K562 (cell line): ENCODE results near the gene COL6A1. TPM values are rescaled to one million over a fixed set of nuclear protein-coding genes. Genes with fewer than 3 reads are reported as not detected.

Experiments
- polyA plus RNA-seq, 8 experiments: library from polyadenylated mRNA; depleted of rRNA in 4 of 8; stranded (reverse) in 5 of 8; unstranded in 3 of 8; fragments of >200 nt; fragmentation: Nextera tagmentation in 2 of 8; fragmentation: Illumina TruSeq in 1 of 8; extraction: Ambion mirVana in 2 of 8; extraction: Trizol in 1 of 8; gene quantifications; 2 replicates each; pipeline versions ENCODE4 v1.2.1 to v1.2.3, GENCODE V29; 2011 to 2014; ENCODE audit warnings: inconsistent platforms in 1 of 8, missing spikeins in 1 of 8
- total RNA-seq, 7 experiments: library from RNA; depleted of rRNA in 6 of 7; stranded (reverse); fragments of >200 nt in 6 of 7; fragmentation: Illumina TruSeq in 2 of 7; extraction: Trizol in 2 of 7; gene quantifications; 2 replicates each; pipeline versions ENCODE4 v1.2.1 to v1.2.3, GENCODE V29; 2011 to 2021; ENCODE audit warnings: low replicate concordance in 1 of 7
- TF ChIP-seq, protein P1 (sequence below): sonication (generic); formaldehyde crosslinking; IDR thresholded peaks from 2 replicates; pipeline ENCODE4 v1.8.0; 2022; ENCODE audit warnings: mild to moderate bottlenecking, missing genetic modification reagents, borderline replicate concordance
- TF ChIP-seq, protein P2 (sequence below): sonication (generic); formaldehyde crosslinking; IDR thresholded peaks from 2 replicates; pipeline ENCODE4 v1.8.0; 2022; ENCODE audit warnings: mild to moderate bottlenecking, missing genetic modification reagents
- TF ChIP-seq, protein P3 (sequence below), 2 experiments: IDR thresholded peaks; 2 replicates each; pipeline ENCODE4 v1.6.1; 2012; ENCODE audit warnings: improper control_type of control experiment in 2 of 2, low read depth in 2 of 2, low read length in 2 of 2, borderline replicate concordance in 1 of 2

The COL6A1 gene
- total and polyA plus RNA-seq, 9 of the 15 experiments (the other 6 are each of a cell fraction or from before 2014, with no cell fraction given): 0.07 to 1.3 (median 0.14) TPM; not detected in 3

DNA sequence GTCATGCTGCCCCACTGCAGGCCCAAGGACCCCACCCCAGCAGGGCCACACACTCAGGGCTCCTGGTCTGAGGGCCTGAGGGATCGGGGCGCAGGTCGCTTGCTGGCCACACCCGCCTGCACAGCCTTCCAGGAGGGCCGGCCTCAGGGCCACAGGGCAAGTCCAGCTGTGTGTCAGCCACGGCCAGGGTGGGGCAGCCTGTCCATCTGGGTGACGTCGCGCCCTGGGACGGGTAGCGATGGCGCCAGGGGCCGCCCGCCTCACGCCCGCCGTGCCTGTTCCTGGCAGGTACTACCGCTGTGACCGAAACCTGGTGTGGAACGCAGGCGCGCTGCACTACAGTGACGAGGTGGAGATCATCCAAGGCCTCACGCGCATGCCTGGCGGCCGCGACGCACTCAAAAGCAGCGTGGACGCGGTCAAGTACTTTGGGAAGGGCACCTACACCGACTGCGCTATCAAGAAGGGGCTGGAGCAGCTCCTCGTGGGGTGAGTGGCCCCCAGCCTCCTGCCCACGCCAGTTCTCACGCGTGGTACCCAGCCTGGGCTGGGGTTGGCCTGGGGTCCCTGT is 2.5 kb downstream of the COL6A1 start (continued):
- TF ChIP-seq, protein P1, sequence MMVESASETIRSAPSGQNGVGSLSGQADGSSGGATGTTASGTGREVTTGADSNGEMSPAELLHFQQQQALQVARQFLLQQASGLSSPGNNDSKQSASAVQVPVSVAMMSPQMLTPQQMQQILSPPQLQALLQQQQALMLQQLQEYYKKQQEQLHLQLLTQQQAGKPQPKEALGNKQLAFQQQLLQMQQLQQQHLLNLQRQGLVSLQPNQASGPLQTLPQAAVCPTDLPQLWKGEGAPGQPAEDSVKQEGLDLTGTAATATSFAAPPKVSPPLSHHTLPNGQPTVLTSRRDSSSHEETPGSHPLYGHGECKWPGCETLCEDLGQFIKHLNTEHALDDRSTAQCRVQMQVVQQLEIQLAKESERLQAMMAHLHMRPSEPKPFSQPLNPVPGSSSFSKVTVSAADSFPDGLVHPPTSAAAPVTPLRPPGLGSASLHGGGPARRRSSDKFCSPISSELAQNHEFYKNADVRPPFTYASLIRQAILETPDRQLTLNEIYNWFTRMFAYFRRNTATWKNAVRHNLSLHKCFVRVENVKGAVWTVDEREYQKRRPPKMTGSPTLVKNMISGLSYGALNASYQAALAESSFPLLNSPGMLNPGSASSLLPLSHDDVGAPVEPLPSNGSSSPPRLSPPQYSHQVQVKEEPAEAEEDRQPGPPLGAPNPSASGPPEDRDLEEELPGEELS (CRISPR knock-in tag): no peak
- TF ChIP-seq, protein P2, sequence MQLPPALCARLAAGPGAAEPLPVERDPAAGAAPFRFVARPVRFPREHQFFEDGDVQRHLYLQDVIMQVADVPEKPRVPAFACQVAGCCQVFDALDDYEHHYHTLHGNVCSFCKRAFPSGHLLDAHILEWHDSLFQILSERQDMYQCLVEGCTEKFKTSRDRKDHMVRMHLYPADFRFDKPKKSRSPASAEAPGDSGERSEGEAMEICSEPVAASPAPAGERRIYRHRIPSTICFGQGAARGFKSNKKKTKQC (CRISPR knock-in tag): peak; percentile 56; the same call in 1 of the 2 replicates
- TF ChIP-seq, protein P3, sequence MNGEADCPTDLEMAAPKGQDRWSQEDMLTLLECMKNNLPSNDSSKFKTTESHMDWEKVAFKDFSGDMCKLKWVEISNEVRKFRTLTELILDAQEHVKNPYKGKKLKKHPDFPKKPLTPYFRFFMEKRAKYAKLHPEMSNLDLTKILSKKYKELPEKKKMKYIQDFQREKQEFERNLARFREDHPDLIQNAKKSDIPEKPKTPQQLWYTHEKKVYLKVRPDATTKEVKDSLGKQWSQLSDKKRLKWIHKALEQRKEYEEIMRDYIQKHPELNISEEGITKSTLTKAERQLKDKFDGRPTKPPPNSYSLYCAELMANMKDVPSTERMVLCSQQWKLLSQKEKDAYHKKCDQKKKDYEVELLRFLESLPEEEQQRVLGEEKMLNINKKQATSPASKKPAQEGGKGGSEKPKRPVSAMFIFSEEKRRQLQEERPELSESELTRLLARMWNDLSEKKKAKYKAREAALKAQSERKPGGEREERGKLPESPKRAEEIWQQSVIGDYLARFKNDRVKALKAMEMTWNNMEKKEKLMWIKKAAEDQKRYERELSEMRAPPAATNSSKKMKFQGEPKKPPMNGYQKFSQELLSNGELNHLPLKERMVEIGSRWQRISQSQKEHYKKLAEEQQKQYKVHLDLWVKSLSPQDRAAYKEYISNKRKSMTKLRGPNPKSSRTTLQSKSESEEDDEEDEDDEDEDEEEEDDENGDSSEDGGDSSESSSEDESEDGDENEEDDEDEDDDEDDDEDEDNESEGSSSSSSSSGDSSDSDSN (IDR thresholded peaks at IDR 0.05; ENCODE audit: borderline replicate concordance in 1 of 2, low read depth in 2 of 2, low read length in 2 of 2): no peak
- TF ChIP-seq, all 486 proteins: peak for 26
